Middle frontal gyrus (tissue), 1 donor: ENCODE results near the gene H6PD.
"Not testable (repeated sequence)": the region's sequence is repeated elsewhere in the genome, so short reads cannot be mapped to it uniquely, and the experiment has no call there.

Experiments used
- DNase-seq: peaks from one replicate; pipeline ENCODE4 v3.0.0-alpha.2; 2015; ENCODE audit warnings: low spot score; ENCODE audit errors: extremely low spot score

H6PD gene

GRCh38 chr1:9294910-9295636 is 60.5 kb downstream of the H6PD start:
- DNase-seq = no peak

GRCh38 chr1:9295884-9296283 is 61.3 kb downstream of the H6PD start:
- no peak for DNase-seq

- DNase-seq = no peak
These were observed 62.3 kb downstream of the H6PD start for GRCh38 chr1:9296850-9297249.

GRCh38 chr1:9297831-9298230 is 63.3 kb downstream of the H6PD start:
- DNase-seq = no peak

- DNase-seq = no peak
These were observed 63.7 kb downstream of the H6PD start for GRCh38 chr1:9298282-9298681.

- DNase-seq = not testable (repeated sequence)
These were observed 65.3 kb downstream of the H6PD start for GRCh38 chr1:9299571-9300541.

- DNase-seq = no peak
These were observed 66.0 kb downstream of the H6PD start for GRCh38 chr1:9300573-9300972.

GRCh38 chr1:9302745-9303524 is 68.4 kb downstream of the H6PD start:
- DNase-seq = no peak

- DNase-seq = no peak
These were observed 69.3 kb downstream of the H6PD start for GRCh38 chr1:9303916-9304315.

GRCh38 chr1:9305216-9305615 is 70.6 kb downstream of the H6PD start:
- no peak for DNase-seq

GRCh38 chr1:9306006-9306405 is 71.4 kb downstream of the H6PD start:
- no peak for DNase-seq

- DNase-seq = no peak
These were observed 72.7 kb downstream of the H6PD start for GRCh38 chr1:9307303-9307702.

GRCh38 chr1:9308236-9308785 is 73.7 kb downstream of the H6PD start:
- DNase-seq = no peak

GRCh38 chr1:9309080-9309479 is 74.5 kb downstream of the H6PD start:
- no peak for DNase-seq

- DNase-seq = no peak
These were observed 75.4 kb downstream of the H6PD start for GRCh38 chr1:9309991-9310390.

GRCh38 chr1:9311029-9311428 is 76.5 kb downstream of the H6PD start:
- no peak for DNase-seq

GRCh38 chr1:9311479-9311878 is 76.9 kb downstream of the H6PD start:
- no peak for DNase-seq

- DNase-seq = no peak
These were observed 77.7 kb downstream of the H6PD start for GRCh38 chr1:9312168-9312720.

GRCh38 chr1:9313576-9313975 is 79.0 kb downstream of the H6PD start:
- no peak for DNase-seq

- DNase-seq = no peak
These were observed 79.5 kb downstream of the H6PD start for GRCh38 chr1:9314111-9314510.
